ENCODE results near the gene XXYLT1. TPM values are rescaled to one million over a fixed set of nuclear protein-coding genes. Genes with fewer than 3 reads are reported as not detected.

Gene XXYLT1
- total RNA-seq, 1 donor from 2014 or later, result 16.4 TPM

DNA sequence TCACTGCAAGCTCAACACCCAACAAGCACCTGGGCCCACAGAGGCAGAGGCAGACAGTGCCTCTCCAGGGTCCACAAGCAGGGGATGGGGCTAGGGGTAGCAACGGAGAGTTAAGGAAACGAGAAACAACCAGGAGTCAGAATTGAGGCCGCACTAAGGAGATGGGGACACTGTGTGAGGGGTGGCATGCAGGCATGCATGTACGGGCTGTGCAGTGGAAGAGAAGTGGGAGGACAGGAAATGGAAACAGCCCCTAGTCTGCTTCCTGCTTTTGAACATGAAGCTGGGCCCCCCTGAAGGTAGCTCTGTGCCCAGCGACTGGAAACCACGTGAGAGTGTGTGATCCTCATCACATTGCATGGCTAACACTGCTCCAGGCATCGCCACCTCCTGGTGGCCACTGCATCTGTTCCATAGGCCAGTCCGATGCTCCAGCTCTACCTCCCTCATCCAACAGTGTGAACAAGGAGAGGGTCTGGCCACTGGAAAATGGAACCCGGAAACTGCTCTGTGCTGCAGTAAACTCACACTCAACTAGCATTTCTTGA lies 44.0 kb downstream of the XXYLT1 start:
- no peak overlapping the region for H3K4me3 ChIP-seq (ENCODE audit: low read depth, low read length)
- DNase-seq (ENCODE audit: low read depth), result no peak
- TF ChIP-seq, protein P1, sequence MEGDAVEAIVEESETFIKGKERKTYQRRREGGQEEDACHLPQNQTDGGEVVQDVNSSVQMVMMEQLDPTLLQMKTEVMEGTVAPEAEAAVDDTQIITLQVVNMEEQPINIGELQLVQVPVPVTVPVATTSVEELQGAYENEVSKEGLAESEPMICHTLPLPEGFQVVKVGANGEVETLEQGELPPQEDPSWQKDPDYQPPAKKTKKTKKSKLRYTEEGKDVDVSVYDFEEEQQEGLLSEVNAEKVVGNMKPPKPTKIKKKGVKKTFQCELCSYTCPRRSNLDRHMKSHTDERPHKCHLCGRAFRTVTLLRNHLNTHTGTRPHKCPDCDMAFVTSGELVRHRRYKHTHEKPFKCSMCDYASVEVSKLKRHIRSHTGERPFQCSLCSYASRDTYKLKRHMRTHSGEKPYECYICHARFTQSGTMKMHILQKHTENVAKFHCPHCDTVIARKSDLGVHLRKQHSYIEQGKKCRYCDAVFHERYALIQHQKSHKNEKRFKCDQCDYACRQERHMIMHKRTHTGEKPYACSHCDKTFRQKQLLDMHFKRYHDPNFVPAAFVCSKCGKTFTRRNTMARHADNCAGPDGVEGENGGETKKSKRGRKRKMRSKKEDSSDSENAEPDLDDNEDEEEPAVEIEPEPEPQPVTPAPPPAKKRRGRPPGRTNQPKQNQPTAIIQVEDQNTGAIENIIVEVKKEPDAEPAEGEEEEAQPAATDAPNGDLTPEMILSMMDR (conservative IDR thresholded peaks at IDR 0.05; ENCODE audit: low read depth, low read length), result peak; percentile 39

DNA sequence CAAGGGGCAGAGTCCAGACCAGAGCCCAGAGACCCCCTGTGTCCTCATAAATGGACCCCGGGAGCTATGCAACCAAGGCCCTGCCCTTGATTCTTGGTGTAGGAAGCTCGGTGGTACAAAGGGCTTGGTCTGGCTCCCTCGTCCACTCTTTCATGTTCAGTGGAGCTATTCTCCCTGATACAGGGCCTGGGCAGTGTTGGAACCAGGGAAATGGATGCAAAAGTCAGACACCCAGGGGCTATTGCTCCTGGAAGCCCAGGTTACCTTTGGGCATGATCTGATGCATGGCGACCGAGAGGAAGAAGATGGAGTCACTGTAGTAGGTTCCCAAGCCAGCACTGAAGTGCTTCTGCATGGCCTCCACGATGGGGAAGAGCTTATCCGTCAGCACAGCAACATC lies 44.5 kb downstream of the XXYLT1 start:
- H3K4me3 ChIP-seq (ENCODE audit: low read depth, low read length), result no peak overlapping the region
- DNase-seq (ENCODE audit: low read depth), result no peak
- TF ChIP-seq, protein P1 (conservative IDR thresholded peaks at IDR 0.05; ENCODE audit: low read depth, low read length), result no peak

- H3K4me3 ChIP-seq (ENCODE audit: low read depth, low read length), result no peak overlapping the region
- TF ChIP-seq, protein P1 (conservative IDR thresholded peaks at IDR 0.05; ENCODE audit: low read depth, low read length), result no peak
- no peak for DNase-seq (ENCODE audit: low read depth)
Observed at GRCh38 chr3:195224980-195225580, 45.9 kb downstream of the XXYLT1 start.

DNA sequence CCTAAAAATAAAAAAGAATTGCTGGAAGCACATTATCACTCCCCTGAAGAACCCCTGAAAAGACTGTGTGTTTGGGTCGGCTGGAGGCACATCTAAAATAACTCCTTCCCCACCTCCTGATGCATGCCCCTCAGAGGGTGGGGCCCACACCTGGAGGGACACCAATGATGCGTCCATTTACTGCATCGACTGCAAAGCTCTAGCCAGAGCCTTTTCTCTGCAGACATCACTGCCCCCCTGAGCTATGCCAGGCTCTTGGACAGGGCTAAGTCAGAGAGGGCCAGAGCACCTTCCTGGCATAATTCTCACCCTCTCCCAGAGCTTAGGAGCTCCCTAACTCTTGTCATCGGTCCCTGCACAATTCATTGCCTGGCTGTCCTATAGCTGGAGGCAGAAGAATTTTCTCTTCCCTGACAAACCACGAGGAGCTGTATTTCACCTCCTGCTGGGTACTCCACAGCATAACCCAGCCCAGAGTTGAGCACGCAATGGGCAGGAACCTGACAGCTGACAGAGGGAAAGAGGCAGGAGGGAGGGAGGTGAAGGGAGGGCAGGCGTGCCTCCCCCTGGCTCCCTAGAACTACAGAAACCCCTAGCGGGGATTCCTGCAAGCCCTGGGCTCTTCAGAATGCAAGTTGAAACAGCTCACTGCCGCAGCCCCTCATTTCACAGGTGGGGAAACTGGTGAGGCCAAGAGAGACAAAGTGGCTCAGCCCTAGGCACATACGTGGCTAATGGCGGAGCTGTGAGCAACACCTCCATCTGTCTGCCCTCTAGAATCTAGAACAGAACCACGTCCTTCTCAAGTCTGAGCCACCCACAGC lies 46.6 kb downstream of the XXYLT1 start:
- DNase-seq (ENCODE audit: low read depth), result no peak
- H3K4me3 ChIP-seq (ENCODE audit: low read depth, low read length), result no peak overlapping the region
- TF ChIP-seq, protein P1 (conservative IDR thresholded peaks at IDR 0.05; ENCODE audit: low read depth, low read length), result no peak

DNA sequence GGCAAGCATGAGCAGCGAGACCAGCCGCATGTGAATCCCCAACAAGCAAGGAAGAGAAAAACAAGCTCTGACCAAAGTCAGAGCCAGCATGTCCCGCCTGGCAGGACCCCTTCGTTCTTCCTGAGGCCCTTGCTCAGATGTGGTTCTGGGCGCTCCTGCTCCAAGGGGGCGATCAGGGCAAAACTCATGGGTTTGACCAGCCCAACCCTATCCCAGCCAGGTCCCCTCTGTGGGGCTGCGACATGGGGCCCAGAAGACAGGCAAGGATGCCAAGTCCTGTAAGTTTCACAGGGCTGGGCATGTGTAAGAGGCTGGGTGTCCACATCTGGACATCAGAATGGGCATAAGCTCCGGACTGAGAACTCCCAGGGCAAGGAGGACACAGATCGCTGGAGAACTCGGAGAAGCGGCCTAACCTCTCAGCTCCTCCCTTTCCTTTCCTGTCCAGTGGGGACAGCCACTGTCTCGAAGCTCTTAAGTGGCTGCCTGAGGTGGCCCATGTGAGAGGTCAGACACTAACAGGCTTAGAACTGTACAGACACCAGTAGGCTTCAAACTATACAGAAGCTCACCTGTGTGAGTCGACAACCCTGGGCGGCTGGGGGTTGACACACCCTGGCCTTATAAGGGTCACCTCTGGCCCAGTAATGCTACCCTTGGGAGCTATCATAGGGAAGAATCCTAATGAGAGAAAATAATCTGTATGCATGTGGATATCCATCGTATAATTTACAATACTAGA lies 48.9 kb downstream of the XXYLT1 start:
- TF ChIP-seq, protein P1 (conservative IDR thresholded peaks at IDR 0.05; ENCODE audit: low read depth, low read length), result no peak
- no peak for DNase-seq (ENCODE audit: low read depth)
- H3K4me3 ChIP-seq (ENCODE audit: low read depth, low read length), result no peak overlapping the region

GRCh38 chr3:195221015-195221853 lies 49.7 kb downstream of the XXYLT1 start:
- no peak overlapping the region for H3K4me3 ChIP-seq (ENCODE audit: low read depth, low read length)

More at GRCh38 chr3:195221015-195221853, 49.7 kb downstream of the XXYLT1 start:
- TF ChIP-seq, protein P1 (conservative IDR thresholded peaks at IDR 0.05; ENCODE audit: low read depth, low read length), result no peak
- DNase-seq (ENCODE audit: low read depth), result no peak

Data from epithelial cell of proximal tubule (primary cell).